Cardiac fibroblast (primary cell): Measurements from ENCODE around the gene CBLC.

ENCODE experiments used
- DNase-seq, 2 donors: peaks; one replicate each; pipeline versions ENCODE4 v3.0.0 to v3.0.0-alpha.2; 2010; ENCODE audit warnings: low read depth in 2 of 2
- H3K4me3 ChIP-seq, 2 donors: replicated peaks in 1 of 2; 1 replicate in 1 of 2; 2 replicates in 1 of 2; pipeline ENCODE4 v1.5.1; 2011; ENCODE audit warnings: low read depth in 2 of 2, low read length in 2 of 2, mild to moderate bottlenecking in 2 of 2, moderate library complexity in 1 of 2
- TF ChIP-seq, protein P1 (sequence below): IDR thresholded peaks from one replicate; pipeline ENCODE4 v1.5.1; 2011; ENCODE audit warnings: low read depth, mild to moderate bottlenecking, low read length, inconsistent platforms

Gene CBLC

DNA sequence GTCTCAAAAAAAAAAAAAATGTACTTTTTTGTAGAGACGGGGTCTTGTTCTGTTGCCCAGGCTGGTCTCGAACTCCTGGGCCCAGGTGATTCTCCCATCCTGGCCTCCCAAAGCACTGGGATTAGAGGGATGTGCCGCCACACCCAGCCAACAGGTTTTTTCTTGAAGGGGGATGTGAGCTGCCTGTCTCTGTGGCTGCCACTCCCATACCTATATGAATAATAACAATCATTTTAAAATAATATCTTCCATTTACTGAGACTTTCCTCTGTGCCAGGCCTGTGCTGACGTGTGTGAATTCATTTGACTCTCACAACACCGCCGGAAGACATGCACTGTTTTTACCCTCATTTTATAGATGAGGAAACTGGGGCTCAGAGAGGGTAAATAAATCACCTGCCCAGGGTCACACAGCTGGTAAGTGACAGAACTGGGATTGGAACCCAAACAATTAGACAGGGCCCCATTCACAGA is 36.4 kb upstream of the CBLC start:
- peak; percentile 42 to 51 for DNase-seq
- no peak overlapping the region for H3K4me3 ChIP-seq
- TF ChIP-seq, protein P1, sequence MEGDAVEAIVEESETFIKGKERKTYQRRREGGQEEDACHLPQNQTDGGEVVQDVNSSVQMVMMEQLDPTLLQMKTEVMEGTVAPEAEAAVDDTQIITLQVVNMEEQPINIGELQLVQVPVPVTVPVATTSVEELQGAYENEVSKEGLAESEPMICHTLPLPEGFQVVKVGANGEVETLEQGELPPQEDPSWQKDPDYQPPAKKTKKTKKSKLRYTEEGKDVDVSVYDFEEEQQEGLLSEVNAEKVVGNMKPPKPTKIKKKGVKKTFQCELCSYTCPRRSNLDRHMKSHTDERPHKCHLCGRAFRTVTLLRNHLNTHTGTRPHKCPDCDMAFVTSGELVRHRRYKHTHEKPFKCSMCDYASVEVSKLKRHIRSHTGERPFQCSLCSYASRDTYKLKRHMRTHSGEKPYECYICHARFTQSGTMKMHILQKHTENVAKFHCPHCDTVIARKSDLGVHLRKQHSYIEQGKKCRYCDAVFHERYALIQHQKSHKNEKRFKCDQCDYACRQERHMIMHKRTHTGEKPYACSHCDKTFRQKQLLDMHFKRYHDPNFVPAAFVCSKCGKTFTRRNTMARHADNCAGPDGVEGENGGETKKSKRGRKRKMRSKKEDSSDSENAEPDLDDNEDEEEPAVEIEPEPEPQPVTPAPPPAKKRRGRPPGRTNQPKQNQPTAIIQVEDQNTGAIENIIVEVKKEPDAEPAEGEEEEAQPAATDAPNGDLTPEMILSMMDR, result no peak

DNA sequence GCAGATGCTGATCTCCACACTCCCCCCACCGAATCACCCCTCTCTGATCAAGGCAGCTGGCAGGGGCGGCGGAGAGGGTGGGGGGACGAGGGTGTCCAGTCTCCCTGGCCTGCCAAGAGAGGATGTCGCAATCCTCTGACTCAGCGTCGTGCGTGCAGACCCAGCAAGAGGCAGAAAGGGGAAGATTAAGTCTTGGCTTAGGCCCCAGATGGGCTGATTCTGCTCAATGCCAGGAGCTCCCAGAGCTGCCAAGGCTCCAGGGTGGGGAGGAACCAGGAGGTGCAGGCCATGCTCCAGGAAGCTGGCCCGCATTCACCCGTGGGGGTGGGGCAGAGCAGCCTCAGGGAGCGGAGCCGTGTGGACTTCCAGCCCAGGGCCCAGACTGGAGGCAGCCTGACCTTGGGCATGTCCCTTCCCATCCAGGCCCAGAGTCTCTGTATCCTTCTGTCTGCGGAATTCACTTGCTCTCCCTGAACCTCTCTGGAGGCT is 35.8 kb upstream of the CBLC start:
- no peak overlapping the region for H3K4me3 ChIP-seq
- TF ChIP-seq, protein P1, result no peak
- peak; percentile 100 for DNase-seq

DNA sequence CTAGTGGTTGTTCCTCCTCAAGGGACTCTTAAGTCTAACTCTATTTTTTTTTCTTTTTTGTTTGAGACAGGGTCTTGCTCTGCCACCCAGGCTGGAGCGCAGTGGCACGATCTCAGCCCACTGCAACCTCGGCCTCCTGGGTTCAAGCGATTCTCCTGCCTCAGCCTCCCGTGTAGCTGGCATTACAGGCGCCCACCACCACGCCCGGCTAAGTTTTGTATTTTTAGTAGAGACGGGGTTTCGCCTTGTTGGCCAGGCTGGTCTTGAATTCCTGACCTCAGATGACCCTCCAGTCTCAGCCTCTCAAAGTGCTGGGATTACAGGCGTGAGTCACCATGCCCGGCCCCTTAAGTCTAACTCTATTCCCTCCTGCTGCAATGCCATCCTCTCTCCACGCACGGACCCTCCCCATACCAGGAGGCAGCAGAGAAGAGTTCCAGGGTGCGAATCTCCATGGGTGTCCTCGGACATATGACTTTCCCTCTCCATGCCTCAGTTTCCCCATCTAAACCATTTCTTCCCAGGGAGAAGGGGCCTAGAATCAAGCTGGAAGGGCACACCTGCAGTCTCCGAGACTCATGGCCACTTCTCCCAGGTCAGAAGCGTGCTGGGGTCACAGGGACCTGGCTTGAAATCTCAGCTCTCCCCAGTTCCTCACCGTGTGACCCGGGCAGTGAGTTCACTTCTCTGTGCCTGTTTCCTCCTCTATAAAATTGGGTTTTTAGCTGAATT is 35.2 kb upstream of the CBLC start:
- DNase-seq, result peak; percentile 64 to 74
- TF ChIP-seq, protein P1, result no peak
- no peak overlapping the region for H3K4me3 ChIP-seq

DNA sequence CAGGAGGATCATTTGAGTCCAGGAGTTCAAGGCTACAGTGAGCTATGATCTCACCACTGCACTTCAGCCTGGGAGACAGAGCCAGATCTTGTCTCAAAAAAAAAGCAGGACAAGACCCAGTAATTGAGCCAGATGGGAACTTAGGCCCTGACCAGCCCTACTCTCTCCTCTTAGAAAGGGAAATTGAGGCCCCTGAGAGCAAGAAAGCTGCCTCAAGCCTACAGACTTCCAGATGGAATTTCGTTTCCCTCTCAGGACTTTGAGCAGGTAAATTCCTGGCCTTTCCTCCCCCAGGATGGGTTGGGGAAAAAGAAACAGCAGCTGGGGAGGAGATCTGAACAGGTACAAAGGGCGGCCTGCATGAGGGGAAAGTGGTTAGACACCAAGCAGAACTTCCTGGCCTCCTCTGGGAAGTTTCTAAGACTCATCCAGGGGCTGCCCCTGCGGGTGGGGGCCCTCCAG is 32.8 kb upstream of the CBLC start:
- H3K4me3 ChIP-seq, result no peak overlapping the region
- peak in 1 of 2 donors; percentile 47 for DNase-seq
- TF ChIP-seq, protein P1, result no peak

DNA sequence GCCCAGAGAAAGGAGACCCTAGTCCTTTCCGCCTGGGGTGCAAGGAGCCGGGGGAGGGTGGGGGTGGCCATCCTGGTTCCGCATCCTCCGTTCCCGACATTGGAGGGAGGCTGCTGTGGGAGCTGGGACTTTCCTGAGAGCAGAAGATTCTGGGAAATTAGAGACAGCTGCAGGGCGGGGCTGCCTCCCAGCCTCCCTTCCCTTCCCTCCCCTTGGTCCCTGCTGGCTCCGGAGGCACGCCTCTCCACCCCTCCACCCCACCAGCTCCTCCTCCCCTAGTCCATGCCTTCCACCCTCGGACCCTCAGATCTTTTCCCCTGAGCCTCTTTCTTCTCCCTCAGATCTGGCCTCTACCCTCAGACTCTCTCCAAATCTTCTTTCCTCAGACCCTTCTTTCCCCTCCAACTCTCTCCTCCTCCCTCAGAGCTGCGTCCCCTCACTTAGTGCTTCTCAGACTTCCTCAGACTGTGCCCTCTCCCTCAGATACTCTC is 32.3 kb upstream of the CBLC start:
- H3K4me3 ChIP-seq, result no peak overlapping the region
- TF ChIP-seq, protein P1, result no peak
- peak; percentile 87 to 93 for DNase-seq

DNA sequence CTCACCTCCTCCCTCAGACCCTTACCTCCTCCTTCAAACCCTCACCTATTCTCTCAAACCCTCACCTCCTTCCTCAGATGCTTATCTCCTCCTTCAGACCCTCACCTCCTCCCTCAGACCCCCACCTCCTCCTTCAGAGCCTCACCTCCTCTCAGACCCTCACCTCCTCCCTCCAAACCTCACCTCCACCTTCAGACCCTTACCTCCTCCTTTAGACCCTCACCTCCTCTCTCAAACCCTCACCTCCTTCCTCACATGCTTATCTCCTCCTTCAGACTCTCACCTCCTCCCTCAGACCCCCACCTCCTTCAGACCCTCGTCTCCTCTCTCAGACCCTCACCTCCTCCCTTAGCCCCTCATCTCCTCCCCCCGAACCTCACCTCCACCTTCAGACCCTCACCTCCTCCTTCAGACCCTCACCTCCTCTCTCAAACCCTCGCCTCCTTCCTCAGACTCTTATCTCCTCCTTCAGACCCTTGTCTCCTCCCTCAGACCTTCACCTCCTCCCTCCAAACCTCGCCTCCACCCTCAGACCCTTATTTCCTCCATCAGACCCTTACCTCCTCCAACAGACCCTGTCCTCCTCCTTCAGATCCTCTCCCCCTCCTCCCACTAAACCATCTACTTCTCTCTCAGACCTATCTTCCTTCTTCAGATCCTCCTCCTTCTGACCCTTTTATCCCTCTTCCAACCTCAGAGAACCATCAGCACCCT is 31.6 kb upstream of the CBLC start:
- TF ChIP-seq, protein P1, result no peak
- DNase-seq, result no peak
- no peak overlapping the region for H3K4me3 ChIP-seq
